M059J (cell line): ENCODE results near the gene NYNRIN. TPM values are rescaled to one million over a fixed set of nuclear protein-coding genes. Genes with fewer than 3 reads are reported as not detected.

Source experiments
- DNase-seq: peaks from one replicate; pipeline ENCODE4 v3.0.0-alpha.2; 2012; ENCODE audit warnings: low read depth
- total RNA-seq: library from RNA; depleted of rRNA; stranded (reverse); fragments of >200 nt; shearing (Covaris generic); gene quantifications from 2 replicates; pipeline ENCODE4 v1.2.3, GENCODE V29; 2014

The NYNRIN gene
- total RNA-seq, 1 experiment from 2014 or later, result not detected

GRCh38 chr14:24415421-24416253, 16.8 kb downstream of the NYNRIN start:
- no peak for DNase-seq

GRCh38 chr14:24416254-24416931, 17.6 kb downstream of the NYNRIN start:
- DNase-seq, result no peak

GRCh38 chr14:24416932-24417619, 18.3 kb downstream of the NYNRIN start:
- DNase-seq, result no peak

DNA sequence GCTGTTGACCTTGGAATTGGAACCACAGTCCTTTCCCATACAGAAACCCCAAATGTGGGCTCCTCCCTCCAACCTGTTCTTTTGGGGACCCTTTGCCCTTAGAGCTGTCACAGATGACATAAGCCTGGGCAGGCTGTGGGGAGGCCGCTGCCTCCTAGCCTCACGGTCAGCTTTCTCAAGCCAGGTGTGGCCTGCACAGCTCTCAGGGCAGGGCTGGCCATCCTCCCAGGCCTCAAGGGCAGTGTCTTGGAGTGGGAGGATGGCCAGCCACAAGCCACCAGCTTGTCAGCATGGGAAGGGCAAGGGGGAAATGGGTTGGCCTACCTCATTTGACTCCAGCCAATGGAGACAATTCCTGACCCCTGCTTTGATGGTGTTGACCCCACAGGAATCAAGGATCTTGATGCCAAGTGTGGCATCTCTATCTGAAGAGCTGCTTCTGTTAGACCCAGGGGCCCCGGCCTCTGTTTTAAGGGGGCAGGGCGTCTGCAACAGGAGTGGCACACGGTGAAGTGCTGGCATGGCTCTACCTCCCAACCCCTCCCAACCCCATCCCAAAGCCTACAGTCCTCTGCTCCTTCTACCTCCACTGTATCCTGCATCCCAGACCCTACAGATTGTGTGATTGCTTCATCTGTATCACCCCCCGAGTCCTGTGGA, 19.2 kb downstream of the NYNRIN start:
- no peak for DNase-seq

GRCh38 chr14:24418492-24418873, 19.7 kb downstream of the NYNRIN start:
- DNase-seq, result peak; percentile 44

GRCh38 chr14:24422261-24422660, 23.5 kb downstream of the NYNRIN start:
- DNase-seq, result peak; percentile 9

DNA sequence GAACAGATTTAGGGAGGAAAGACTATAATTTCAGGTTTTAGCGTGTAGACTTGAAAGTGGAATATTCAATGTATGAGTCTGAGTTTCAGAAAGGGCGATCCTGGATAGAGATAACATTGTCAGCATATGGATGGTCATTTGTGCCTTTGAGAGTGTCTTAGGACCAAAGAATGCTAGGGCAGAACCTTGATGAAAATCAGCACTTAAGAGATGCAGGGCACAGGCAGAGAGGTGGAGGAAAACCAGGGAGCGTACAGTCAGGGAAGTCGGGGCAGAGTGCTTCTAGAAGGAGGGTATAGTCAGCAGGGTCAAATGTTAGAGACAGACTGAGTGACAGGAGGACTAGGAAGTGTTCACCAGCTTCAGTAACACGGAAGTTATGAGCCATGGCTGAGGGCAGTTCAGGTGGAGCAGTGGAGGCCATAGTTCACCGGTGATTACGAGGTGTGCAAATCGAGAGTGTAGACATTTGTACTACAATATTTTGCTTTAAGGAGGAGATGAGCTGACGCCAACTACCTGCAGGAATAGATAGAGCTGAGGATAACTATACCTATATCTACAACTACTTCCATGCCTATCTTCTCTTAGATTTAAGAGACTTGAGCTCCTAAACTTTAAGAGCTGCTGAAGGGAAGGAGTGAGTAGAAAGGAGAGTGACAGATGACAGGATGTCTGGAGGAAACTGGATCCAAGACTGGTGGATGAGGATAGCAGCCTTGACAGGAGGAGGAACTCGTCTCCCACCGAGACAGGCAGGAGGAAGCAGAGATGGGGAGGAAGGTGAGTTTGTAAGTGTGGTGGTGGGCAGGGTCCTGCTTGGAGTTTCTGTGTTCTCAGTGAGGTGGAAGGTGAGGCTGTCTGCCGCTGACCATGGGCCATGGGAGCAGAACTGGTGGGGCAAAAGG, 24.1 kb downstream of the NYNRIN start:
- DNase-seq, result no peak

GRCh38 chr14:24425704-24426103, 26.9 kb downstream of the NYNRIN start:
- peak; percentile 48 for DNase-seq

GRCh38 chr14:24426150-24426911, 27.5 kb downstream of the NYNRIN start:
- DNase-seq, result no peak

- no peak for DNase-seq
These were observed 28.2 kb downstream of the NYNRIN start for GRCh38 chr14:24426912-24427536.

GRCh38 chr14:24427537-24428508, 29.0 kb downstream of the NYNRIN start:
- no peak for DNase-seq

- DNase-seq, result no peak
These were observed 30.0 kb downstream of the NYNRIN start for GRCh38 chr14:24428628-24429394.

- peak; percentile 91 for DNase-seq
These were observed 30.8 kb downstream of the NYNRIN start, which contains the start of the genes CBLN3 and KHNYN for GRCh38 chr14:24429395-24430142. CBLN3 (minus strand) TSS chr14:24429668; CDS start chr14:24429054, 614 bp downstream. KHNYN (plus strand) TSS chr14:24429954; CDS start chr14:24430731, 777 bp downstream.

DNA sequence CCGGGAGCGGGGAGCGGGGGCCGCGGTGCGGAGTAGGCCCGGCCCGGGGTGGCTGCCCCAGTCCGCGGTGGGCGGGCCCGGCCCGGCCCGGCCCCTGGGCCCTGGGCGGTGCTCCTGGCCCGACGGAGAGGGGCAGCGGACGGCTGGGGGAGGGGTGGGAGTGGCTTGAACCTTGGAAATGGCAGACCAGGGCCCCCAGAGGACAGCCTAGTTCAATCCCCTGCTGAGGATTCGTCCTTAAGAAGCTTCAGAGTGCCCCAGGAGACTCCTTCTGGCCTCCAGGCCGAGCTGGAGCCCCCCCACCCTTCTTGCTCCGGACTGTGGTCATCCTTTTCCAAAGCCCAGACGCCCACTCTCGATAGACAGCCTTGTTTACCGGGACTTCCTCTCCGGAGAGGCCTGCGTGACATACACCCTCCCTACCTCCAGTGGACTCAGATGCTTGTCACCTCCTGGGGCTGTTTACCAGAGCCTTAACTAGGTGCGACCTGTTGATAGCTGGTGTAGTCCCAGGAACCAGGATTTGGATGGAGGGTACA, 31.4 kb downstream of the NYNRIN start:
- DNase-seq, result peak; percentile 66

GRCh38 chr14:24430682-24431568, 32.1 kb downstream of the NYNRIN start:
- no peak for DNase-seq
